ENCODE data around the gene LEPROT. TPM values are rescaled to one million over a fixed set of nuclear protein-coding genes. Genes with fewer than 3 reads are reported as not detected.

LEPROT gene
- total and polyA plus RNA-seq, 2 of the 8 experiments (the other 6 are each of a cell fraction or from before 2014, with no cell fraction given): 25.7 to 27.2 TPM

DNA sequence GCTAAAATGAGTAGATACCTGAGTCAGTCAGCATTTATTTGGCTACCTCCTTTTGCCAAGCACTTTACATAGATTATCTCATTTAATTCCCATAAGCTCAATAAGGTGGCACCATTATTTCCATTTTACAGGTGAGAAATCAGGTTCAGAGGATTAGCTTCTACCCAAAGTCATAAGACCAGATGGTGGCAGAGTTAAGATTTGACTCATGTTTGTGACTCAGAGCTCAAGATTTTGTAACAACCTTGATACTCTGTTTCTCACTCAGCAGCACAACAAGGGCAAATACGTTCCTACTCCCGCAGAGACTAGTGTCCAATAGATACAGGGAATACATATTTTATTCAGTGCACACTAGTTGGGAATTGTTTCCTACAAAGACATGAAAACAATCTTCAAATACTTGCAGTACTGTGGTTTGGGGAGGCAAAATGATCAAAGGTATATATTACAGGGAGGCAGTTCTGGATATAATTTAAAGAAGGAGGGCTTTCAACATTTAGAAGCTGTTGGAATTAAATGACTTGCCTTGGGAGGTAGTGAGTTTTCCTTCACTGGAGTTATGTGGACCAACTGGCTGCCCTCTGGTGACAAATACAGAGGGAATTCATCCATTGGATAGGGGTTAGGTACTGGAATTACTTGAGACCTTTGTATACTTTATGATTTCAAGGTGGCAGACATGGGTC lies 3.6 kb downstream of the LEPROT start:
- Histone ChIP-seq H2BK5ac (ENCODE audit: low read depth, low read length) (no peak overlapping the region), H3K23me2 (ENCODE audit: low read depth, low read length) (peaks cover 6% of the 10 kb centered on the region), H4K91ac (replicated peaks; ENCODE audit: insufficient read length, low read length) (no peak overlapping the region), H3K4me3 (ENCODE audit: extremely low read depth in 1 of 4, insufficient read depth in 2 of 4, low read depth in 3 of 4, low read length in 4 of 4) (no peak overlapping the region), H2AFZ (ENCODE audit: low read length) (no peak overlapping the region), H3K27ac (ENCODE audit: low read depth, low read length) (no peak overlapping the region), H3K18ac (ENCODE audit: extremely low read depth, low read length) (no peak overlapping the region), H3K4me1 (replicated peaks in 1 of 4; ENCODE audit: control insufficient read depth in 3 of 4, insufficient read depth in 4 of 4, low read length in 3 of 4) (peaks cover 0 to 25% (median 8%) of the 10 kb centered on the region in 4 experiments; a peak in 5 of 7 replicates), H2BK15ac (ENCODE audit: low read length) (no peak overlapping the region), H3K4ac (replicated peaks; ENCODE audit: insufficient read length, low read depth, low read length) (no peak overlapping the region), H2AK5ac (ENCODE audit: low read depth, low read length) (no peak overlapping the region), H4K5ac (ENCODE audit: insufficient read length, low read depth, low read length) (no peak overlapping the region), H3K79me1 (ENCODE audit: low read depth, low read length) (peaks cover 9% of the 10 kb centered on the region), H2BK120ac (replicated peaks; ENCODE audit: low read depth, low read length) (no peak overlapping the region), H3K23ac (ENCODE audit: insufficient read length) (no peak overlapping the region), H3K27me3 (replicated peaks in 1 of 4; ENCODE audit: control insufficient read depth in 3 of 4, extremely low read depth in 1 of 4, insufficient read depth in 3 of 4, low read length in 3 of 4) (no peaks in the 10 kb centered on the region), H3K9me3 (ENCODE audit: insufficient read depth in 2 of 2, low read depth in 1 of 2, low read length in 1 of 2) (no peaks in the 10 kb centered on the region), H3K56ac (replicated peaks; ENCODE audit: insufficient read length, low read depth, low read length) (no peak overlapping the region), H3K4me2 (ENCODE audit: insufficient read depth in 1 of 2, low read depth in 2 of 2, low read length in 2 of 2) (no peak overlapping the region), H2BK20ac (ENCODE audit: low read length) (no peak overlapping the region), H3K36me3 (ENCODE audit: control insufficient read depth in 2 of 4, insufficient read depth in 4 of 4, low read length in 3 of 4) (peaks cover 0 to 15% (median 4%) of the 10 kb centered on the region in 4 experiments; a peak in 4 of 8 replicates), H2BK12ac (ENCODE audit: low read depth, low read length) (no peak overlapping the region; the same call in 1 of the 2 replicates), H4K20me1 (replicated peaks in 1 of 2; ENCODE audit: control insufficient read depth in 1 of 2, insufficient read depth in 2 of 2, low read length in 2 of 2) (no peaks in the 10 kb centered on the region), H3K9ac (replicated peaks in 1 of 4; ENCODE audit: extremely low read depth in 1 of 4, low read depth in 3 of 4, low read length in 3 of 4) (no peak overlapping the region), H4K8ac (ENCODE audit: extremely low read depth, insufficient read depth, low read length) (no peak overlapping the region), H3K14ac (ENCODE audit: insufficient read length) (no peak overlapping the region), H3K79me2 (ENCODE audit: control insufficient read depth in 1 of 2, insufficient read depth in 2 of 2, low read length in 2 of 2) (peaks cover 0 to 35% of the 10 kb centered on the region in 2 experiments; a peak in 3 of 4 replicates)
- ChIA-PET CTCF (ENCODE audit: partially characterized antibody) (interaction anchor here (0.7 to 1.9 kb wide), 5 partner anchors 28 to 264 kb away, joined by 3 to 6 read pairs (median 3); no protein-coding TSS in a partner anchor), POLR2A (ENCODE audit: partially characterized antibody) (no interaction called here)
- FAIRE-seq (no peak), DNase-seq (ENCODE audit: low read depth in 1 of 2, low spot score in 2 of 2) (no peak)
- 86% methylated on average over 2 of the region's 2 CpGs; no CpG with 5 or more reads in 1 of the 2 experiments for WGBS, 2 experiments (ENCODE audit: extremely low coverage in 1 of 2, insufficient coverage in 1 of 2, insufficient read length in 1 of 2, insufficient replicate concordance in 2 of 2, low coverage in 1 of 2, low lambda C conversion rate in 2 of 2, missing lambda C conversion rate in 1 of 2)
- TF ChIP-seq SIX5 (IDR thresholded peaks at IDR 0.05; ENCODE audit: low read depth, low read length): no peak
- TF ChIP-seq JUN (IDR thresholded peaks at IDR 0.05; ENCODE audit: low read depth, low read length): no peak
- TF ChIP-seq JUND (IDR thresholded peaks at IDR 0.05; ENCODE audit: low read length): no peak
- TF ChIP-seq KDM1A (IDR thresholded peaks at IDR 0.05; ENCODE audit: borderline replicate concordance, low read length): no peak
- TF ChIP-seq YY1 (IDR thresholded peaks at IDR 0.05; ENCODE audit: low read depth, low read length): no peak

Measured in H1 (cell line).